ENCODE data around the gene TMEM135.
"Not testable (repeated sequence)": the region's sequence is repeated elsewhere in the genome, so short reads cannot be mapped to it uniquely, and the experiment has no call there.

TMEM135 gene

DNA sequence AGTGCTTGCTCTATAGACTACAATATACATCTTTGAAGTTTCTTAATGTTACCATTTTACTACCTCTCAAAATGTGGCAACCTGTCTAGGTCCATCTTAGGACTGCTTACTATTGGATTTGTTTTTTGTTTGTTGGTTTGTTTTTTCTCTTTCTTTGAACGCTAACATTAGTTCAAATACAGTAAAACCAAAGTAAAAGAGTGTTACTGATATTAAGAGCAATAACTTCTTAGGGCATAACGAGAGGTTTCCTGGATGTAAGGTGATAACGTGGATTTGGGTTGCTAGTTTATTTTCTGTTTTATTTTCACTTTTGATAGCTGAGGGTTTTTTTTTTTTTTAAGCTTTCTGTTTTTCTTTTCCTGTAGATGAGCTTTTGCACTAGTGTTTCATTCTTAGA, 43.6 kb downstream of the TMEM135 start:
- DNase-seq: no peak

DNA sequence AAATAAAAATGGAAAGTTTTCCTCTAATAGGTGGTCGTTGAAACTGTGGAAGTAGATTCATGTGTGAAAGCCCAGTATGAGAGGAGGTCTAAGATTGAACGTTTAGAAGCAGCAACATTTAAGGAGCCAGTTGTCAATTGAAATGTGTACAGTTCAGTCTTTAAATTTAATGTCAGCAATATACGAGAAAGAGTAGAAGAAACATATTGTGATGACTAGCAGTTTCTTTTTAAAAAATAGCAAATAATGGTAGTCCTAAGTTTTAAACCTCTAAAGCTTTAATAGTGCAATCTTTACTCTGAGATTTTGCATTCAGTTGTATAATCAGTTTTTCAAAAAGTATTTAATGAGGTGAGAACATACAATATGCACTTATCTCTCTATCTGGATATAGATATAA, 44.9 kb downstream of the TMEM135 start:
- no peak for DNase-seq

DNA sequence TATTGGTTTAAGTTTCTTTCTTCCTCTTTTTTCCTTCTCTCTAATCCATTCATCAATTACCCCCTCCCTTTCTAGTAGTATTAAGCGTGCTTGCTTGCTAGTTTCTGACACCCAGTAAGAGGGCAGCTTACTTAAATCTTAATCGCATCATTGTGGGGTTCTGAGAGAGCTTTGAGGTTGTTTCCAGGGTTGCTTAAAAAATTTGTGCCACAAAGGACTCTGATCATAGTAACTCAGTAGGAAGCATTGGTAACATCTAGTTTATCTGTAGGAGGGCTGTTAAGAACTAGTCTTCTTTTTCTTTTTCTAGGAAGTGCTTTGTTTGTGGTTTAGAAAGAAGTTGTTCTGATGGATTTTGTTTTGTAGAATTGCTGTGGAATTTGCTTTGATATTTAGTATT, 45.3 kb downstream of the TMEM135 start:
- peak; percentile 82 for DNase-seq

GRCh38 chr11:87092159-87092558, 54.4 kb downstream of the TMEM135 start:
- no peak for DNase-seq

DNA sequence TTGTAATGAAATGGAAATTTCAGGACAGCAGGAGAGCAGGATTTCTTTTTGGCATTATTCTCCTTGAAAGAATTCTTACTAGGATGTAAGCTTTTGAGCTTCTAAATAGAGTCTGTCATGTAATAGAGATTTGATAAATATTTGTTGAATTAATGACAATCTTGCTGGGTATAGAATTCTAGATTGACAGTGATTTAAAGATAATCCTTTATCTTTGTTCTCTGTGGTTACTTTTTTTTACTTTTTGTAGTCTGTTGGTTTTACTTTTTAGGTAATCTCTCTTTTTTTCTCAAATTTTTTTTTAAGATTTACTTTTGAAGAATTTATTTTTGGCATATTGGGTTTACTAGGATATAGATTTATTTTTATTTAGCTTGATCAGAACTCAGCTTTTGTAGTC, 54.8 kb downstream of the TMEM135 start:
- no peak for DNase-seq

GRCh38 chr11:87097582-87097981, 59.8 kb downstream of the TMEM135 start:
- peak; percentile 40 for DNase-seq

DNA sequence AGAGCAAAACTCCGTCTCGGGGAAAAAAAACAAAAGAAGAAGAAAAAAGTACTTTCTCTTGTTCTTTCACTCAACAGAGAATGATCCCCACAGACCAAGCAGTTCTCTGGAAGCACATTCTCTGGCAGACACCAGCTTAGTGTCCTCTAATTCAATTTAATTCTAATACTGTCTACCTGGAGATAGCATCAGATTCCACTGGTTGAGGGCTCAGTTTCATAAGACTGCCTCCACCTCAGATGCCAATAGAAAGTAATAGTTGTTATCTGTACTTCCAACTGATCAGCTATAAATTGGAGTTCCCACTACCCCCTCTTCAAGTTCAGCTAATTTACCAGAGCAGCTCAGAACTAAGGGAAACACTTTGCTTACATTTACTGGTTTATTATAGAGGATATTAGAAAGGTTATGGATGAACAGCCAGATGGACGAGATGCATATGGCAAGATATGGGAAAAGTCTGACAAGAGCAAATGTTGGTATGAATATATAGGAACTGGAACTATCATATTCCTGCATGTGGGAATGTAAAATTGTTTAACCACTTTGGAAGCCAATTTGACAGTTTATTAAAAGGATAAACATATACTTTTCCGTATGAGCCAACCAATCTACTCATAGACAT, 64.3 kb downstream of the TMEM135 start:
- DNase-seq: peak; percentile 8

DNA sequence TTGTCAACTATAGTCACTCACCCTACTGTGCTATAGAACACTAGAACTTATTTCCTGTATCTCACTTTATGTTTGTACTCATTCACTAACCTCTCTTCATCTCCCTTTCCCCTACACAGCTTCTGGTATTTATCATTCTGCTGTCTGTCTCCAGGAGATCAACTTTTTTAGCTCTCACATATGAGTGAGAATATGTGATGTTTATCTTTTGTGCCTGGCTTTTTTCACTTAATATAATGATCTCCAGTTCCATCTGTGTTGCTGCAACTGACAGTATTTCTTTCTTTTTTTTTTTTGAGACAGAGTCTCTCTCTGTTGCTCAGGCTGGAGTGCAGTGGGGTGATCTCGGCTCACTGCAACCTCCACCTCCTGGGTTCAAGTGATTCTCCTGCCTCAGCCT, 68.1 kb downstream of the TMEM135 start:
- DNase-seq: not testable (repeated sequence)

DNA sequence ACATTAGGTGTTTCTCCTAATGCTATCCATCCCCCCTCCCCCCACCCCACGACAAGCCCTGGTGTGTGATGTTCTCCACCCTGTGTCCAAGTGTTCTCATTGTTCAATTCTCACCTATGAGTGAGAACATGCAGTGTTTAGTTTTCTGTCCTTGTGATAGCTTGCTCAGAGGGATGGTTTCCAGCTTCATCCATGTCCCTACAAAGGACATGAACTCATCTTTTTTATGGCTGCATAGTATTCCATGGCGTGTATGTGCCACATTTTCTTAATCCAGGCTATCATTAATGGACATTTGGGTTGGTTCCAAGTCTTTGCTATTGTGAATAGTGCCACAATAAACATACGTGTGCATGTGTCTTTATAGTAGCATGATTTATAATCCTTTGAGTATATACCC, 69.6 kb downstream of the TMEM135 start:
- not testable (repeated sequence) for DNase-seq

- no peak for DNase-seq
These were observed 72.9 kb downstream of the TMEM135 start for GRCh38 chr11:87110443-87111131.

- no peak for DNase-seq
These were observed 76.4 kb downstream of the TMEM135 start for GRCh38 chr11:87114093-87114492.

DNA sequence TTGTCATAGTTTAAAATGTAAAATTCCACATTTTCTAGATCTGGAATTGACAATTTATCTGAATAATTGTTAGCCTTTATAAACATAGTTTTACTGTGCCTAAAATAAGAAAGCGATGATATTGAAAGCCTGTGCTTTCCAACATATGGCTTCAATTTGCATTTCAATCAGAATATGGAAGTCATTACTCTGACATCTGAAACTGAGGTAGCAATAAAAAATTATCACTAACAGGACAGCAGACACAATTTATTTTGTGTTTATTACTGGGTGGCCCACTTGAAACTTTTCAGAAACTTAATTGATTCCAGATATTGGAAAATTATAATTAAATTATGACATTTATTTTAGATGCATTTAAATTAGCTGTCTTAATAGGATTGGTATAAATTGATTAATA, 78.5 kb downstream of the TMEM135 start:
- DNase-seq: no peak

DNA sequence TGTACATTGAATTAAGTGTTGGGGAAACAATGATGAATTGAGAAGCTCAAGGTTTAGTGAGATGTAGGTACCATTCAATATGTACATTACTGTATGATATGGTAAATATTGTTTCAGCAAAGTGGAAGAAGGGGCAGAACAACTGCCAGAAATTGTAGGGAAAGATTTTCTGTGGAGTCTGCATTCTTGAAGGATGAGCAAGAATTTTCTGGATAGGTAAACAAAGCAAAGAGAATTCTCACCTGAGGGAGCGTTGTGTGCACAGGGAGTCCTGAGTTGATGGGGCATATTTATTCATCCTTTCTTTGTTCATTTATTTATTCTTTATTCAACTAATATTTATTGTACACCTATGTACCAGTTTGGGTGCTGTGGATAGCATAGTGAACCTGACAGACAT, 83.2 kb downstream of the TMEM135 start:
- no peak for DNase-seq

GRCh38 chr11:87122852-87123251, 85.1 kb downstream of the TMEM135 start:
- DNase-seq: no peak

- DNase-seq: no peak
These were observed 87.5 kb downstream of the TMEM135 start for GRCh38 chr11:87125257-87125656.

DNA sequence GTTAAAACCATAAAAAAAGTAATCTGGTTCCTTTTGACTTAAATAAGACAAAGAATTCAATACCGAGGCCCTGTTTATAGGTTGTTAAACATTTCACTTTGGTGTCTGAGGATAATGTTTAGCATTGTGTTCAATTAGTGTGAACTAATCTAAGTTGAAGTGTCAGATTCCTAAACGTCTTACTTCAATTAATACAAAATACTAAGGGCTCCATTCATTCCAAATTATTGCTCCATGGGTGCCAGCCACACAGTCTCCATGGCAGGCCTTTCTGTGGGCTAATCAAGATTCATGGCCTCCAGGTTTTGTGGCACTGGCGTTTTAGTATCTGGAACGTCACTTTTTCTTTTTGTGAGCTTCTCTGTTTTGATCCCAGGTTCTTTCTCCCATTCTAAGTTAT, 89.4 kb downstream of the TMEM135 start:
- no peak for DNase-seq

DNA sequence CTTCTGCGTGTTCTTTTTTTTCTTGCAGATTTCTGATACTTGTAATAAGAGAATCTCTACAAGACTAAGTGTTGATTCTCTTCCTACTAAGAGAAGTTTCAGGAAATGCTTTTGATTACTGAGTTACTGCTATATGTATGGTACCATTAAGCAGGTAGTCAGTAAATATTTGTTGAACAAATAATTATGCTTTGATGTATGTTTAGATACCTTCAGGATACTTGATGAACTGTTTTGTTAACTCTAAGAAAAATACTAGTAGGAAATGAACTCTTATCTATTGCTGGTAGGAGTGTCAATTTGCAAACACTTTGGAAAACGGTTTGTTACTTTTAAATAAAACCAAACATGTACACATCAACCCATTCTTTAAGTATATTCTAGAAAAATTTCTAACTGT, 90.6 kb downstream of the TMEM135 start:
- DNase-seq: no peak

GRCh38 chr11:87134524-87135106, 96.9 kb downstream of the TMEM135 start:
- no peak for DNase-seq

GRCh38 chr11:87136236-87136635, 98.5 kb downstream of the TMEM135 start:
- DNase-seq: no peak

DNA sequence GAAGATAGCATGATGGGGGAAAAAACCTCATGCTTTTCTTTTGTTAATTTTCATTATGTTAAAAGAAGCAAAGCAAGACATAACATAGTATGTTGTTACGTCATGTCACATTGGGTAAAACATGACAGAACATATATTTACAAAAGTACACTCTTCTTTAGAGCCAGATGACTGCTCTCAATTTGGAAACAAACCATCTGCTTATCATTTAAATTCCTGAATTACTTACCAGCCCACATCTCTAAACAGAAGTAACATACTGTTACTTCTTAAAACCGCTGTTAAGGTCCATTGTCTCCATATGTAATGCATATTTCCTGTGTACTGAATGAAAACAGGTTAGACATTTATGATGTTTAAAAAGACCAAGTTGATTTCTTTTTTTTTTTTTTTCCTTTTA, 100.0 kb downstream of the TMEM135 start:
- no peak for DNase-seq

DNA sequence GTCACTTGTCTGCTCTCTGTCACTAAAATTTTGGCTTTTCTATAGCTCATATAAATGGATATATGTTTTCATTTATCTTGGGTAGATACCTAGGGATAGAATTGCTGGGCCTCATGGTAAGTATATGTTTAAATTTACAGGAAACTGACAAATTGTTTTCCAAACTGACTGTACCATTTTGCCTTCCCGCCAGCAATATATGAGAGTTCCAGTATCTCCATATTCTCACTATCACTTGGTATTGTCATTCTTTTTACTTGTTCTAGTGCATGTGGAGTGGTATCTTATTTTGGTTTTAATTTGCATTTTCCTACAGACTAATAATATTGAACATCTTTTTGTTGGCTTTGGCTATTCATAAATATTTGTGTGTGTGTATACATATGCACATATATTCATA, 101.7 kb downstream of the TMEM135 start:
- DNase-seq: no peak

DNA sequence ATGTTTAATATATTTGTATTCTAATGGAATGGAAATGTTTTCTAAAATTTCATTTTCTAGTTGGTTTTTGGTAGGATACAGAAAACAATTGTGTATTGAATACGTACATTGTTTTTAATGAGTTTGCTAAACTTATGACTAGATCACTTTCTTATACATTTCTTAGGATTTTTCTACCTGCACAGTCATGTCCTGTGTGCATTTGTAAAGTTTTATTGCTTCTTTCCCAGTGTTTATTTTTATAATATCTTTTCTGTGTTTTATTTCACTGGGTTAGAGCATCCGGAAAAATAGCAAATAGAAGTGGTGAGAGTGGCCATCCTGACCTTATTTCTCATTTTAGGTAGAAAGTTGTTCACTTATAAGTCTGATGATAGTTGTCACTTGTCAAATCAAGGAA, 103.6 kb downstream of the TMEM135 start:
- DNase-seq: no peak

GRCh38 chr11:87141980-87142514, 104.3 kb downstream of the TMEM135 start:
- no peak for DNase-seq

DNA sequence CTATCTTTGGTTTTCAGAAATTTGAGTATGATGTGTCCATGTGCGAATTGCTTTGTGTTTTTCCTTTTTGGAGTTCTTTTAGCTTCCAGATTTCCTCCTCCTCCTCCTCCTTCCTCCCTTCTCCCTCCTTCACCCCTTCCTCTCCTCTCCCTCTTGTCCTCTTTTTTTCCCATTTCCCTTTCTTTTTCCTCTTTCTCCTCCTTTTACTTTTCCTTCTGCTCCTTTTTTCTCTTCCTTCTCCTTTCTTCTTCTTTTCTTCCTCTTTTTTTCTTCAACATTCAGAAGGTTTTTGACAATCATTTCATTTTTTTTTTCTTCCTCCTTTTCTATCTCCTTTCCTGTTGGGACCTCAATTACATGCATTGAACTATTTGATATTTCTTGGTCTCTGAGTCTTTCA, 104.9 kb downstream of the TMEM135 start:
- DNase-seq: no peak
